Measurements from ENCODE around the gene PRDM2. TPM values are rescaled to one million over a fixed set of nuclear protein-coding genes. Genes with fewer than 3 reads are reported as not detected.

The PRDM2 gene
- total RNA-seq, 1 donor from 2014 or later, result 23.0 TPM

GRCh38 chr1:13838236-13838635, 138.2 kb downstream of the PRDM2 start:
- no peak overlapping the region for H3K27ac ChIP-seq (ENCODE audit: low read depth, low read length)
- no peaks in the 10 kb centered on the region for H3K36me3 ChIP-seq (ENCODE audit: control insufficient read depth in 3 of 3, insufficient read depth in 3 of 3, low read length in 3 of 3)

GRCh38 chr1:13842497-13842896, 142.5 kb downstream of the PRDM2 start:
- H3K36me3 ChIP-seq (ENCODE audit: control insufficient read depth in 3 of 3, insufficient read depth in 3 of 3, low read length in 3 of 3), result no peaks in the 10 kb centered on the region
- H3K9me3 ChIP-seq (ENCODE audit: control insufficient read depth in 3 of 3, low read length in 3 of 3), result no peaks in the 10 kb centered on the region
- H3K4me1 ChIP-seq (ENCODE audit: control insufficient read depth in 3 of 3, insufficient read depth in 3 of 3, low read length in 3 of 3), result no peaks in the 10 kb centered on the region
- no peak overlapping the region for H3K4me3 ChIP-seq (ENCODE audit: low read length in 3 of 3)
- H3K27me3 ChIP-seq (ENCODE audit: control insufficient read depth in 3 of 3, insufficient read depth in 3 of 3, low read length in 3 of 3), result no peaks in the 10 kb centered on the region
- no peak overlapping the region for H3K27ac ChIP-seq (ENCODE audit: low read depth, low read length)
- no peak overlapping the region for H3K9ac ChIP-seq (ENCODE audit: low read depth in 1 of 3, low read length in 3 of 3)

More at GRCh38 chr1:13838236-13838635, 138.2 kb downstream of the PRDM2 start:
- H3K9ac ChIP-seq (ENCODE audit: low read depth in 1 of 3, low read length in 3 of 3), result no peak overlapping the region
- no peaks in the 10 kb centered on the region for H3K4me1 ChIP-seq (ENCODE audit: control insufficient read depth in 3 of 3, insufficient read depth in 3 of 3, low read length in 3 of 3)
- H3K9me3 ChIP-seq (ENCODE audit: control insufficient read depth in 3 of 3, low read length in 3 of 3), result no peaks in the 10 kb centered on the region
- H3K4me3 ChIP-seq (ENCODE audit: low read length in 3 of 3), result no peak overlapping the region
- peaks cover 0 to 3% (median 0%) of the 10 kb centered on the region in 3 donors for H3K27me3 ChIP-seq (ENCODE audit: control insufficient read depth in 3 of 3, insufficient read depth in 3 of 3, low read length in 3 of 3)

GRCh38 chr1:13851726-13852125, 151.7 kb downstream of the PRDM2 start:
- no peaks in the 10 kb centered on the region for H3K27me3 ChIP-seq (ENCODE audit: control insufficient read depth in 3 of 3, insufficient read depth in 3 of 3, low read length in 3 of 3)
- H3K4me1 ChIP-seq (ENCODE audit: control insufficient read depth in 3 of 3, insufficient read depth in 3 of 3, low read length in 3 of 3), result no peaks in the 10 kb centered on the region

GRCh38 chr1:13855554-13855953, 155.6 kb downstream of the PRDM2 start:
- Histone ChIP-seq H3K27me3 (ENCODE audit: control insufficient read depth in 3 of 3, insufficient read depth in 3 of 3, low read length in 3 of 3) (no peaks in the 10 kb centered on the region), H3K9ac (ENCODE audit: low read depth in 1 of 3, low read length in 3 of 3) (no peak overlapping the region), H3K9me3 (ENCODE audit: control insufficient read depth in 3 of 3, low read length in 3 of 3) (peaks cover 0 to 2% (median 0%) of the 10 kb centered on the region in 3 donors), H3K4me1 (ENCODE audit: control insufficient read depth in 3 of 3, insufficient read depth in 3 of 3, low read length in 3 of 3) (no peaks in the 10 kb centered on the region), H3K4me3 (ENCODE audit: low read length in 3 of 3) (no peak overlapping the region), H3K36me3 (ENCODE audit: control insufficient read depth in 3 of 3, insufficient read depth in 3 of 3, low read length in 3 of 3) (no peaks in the 10 kb centered on the region), H3K27ac (ENCODE audit: low read depth, low read length) (no peak overlapping the region)

More at GRCh38 chr1:13851726-13852125, 151.7 kb downstream of the PRDM2 start:
- no peaks in the 10 kb centered on the region for H3K36me3 ChIP-seq (ENCODE audit: control insufficient read depth in 3 of 3, insufficient read depth in 3 of 3, low read length in 3 of 3)
- H3K9me3 ChIP-seq (ENCODE audit: control insufficient read depth in 3 of 3, low read length in 3 of 3), result peaks cover 0 to under 1% (median 0%) of the 10 kb centered on the region in 3 donors
- H3K27ac ChIP-seq (ENCODE audit: low read depth, low read length), result no peak overlapping the region
- no peak overlapping the region for H3K9ac ChIP-seq (ENCODE audit: low read depth in 1 of 3, low read length in 3 of 3)
- H3K4me3 ChIP-seq (ENCODE audit: low read length in 3 of 3), result no peak overlapping the region

GRCh38 chr1:13860031-13860430, 160.0 kb downstream of the PRDM2 start:
- H3K9me3 ChIP-seq (ENCODE audit: control insufficient read depth in 3 of 3, low read length in 3 of 3), result peaks cover 0 to 2% (median 0%) of the 10 kb centered on the region in 3 donors
- H3K4me3 ChIP-seq (ENCODE audit: low read length in 3 of 3), result no peak overlapping the region
- no peak overlapping the region for H3K9ac ChIP-seq (ENCODE audit: low read depth in 1 of 3, low read length in 3 of 3)
- no peaks in the 10 kb centered on the region for H3K4me1 ChIP-seq (ENCODE audit: control insufficient read depth in 3 of 3, insufficient read depth in 3 of 3, low read length in 3 of 3)
- H3K27ac ChIP-seq (ENCODE audit: low read depth, low read length), result no peak overlapping the region
- H3K36me3 ChIP-seq (ENCODE audit: control insufficient read depth in 3 of 3, insufficient read depth in 3 of 3, low read length in 3 of 3), result no peaks in the 10 kb centered on the region
- H3K27me3 ChIP-seq (ENCODE audit: control insufficient read depth in 3 of 3, insufficient read depth in 3 of 3, low read length in 3 of 3), result peaks cover 0 to 3% (median 0%) of the 10 kb centered on the region in 3 donors

GRCh38 chr1:13864760-13865159, 164.8 kb downstream of the PRDM2 start:
- Histone ChIP-seq H3K36me3 (ENCODE audit: control insufficient read depth in 3 of 3, insufficient read depth in 3 of 3, low read length in 3 of 3) (no peaks in the 10 kb centered on the region), H3K4me1 (ENCODE audit: control insufficient read depth in 3 of 3, insufficient read depth in 3 of 3, low read length in 3 of 3) (no peaks in the 10 kb centered on the region), H3K9me3 (ENCODE audit: control insufficient read depth in 3 of 3, low read length in 3 of 3) (no peaks in the 10 kb centered on the region), H3K27me3 (ENCODE audit: control insufficient read depth in 3 of 3, insufficient read depth in 3 of 3, low read length in 3 of 3) (peaks cover 0 to 3% (median 0%) of the 10 kb centered on the region in 3 donors), H3K9ac (ENCODE audit: low read depth in 1 of 3, low read length in 3 of 3) (no peak overlapping the region), H3K27ac (ENCODE audit: low read depth, low read length) (no peak overlapping the region), H3K4me3 (ENCODE audit: low read length in 3 of 3) (no peak overlapping the region)

- Histone ChIP-seq H3K27me3 (ENCODE audit: control insufficient read depth in 3 of 3, insufficient read depth in 3 of 3, low read length in 3 of 3) (peaks cover 0 to 3% (median 0%) of the 10 kb centered on the region in 3 donors), H3K36me3 (ENCODE audit: control insufficient read depth in 3 of 3, insufficient read depth in 3 of 3, low read length in 3 of 3) (no peaks in the 10 kb centered on the region), H3K9ac (ENCODE audit: low read depth in 1 of 3, low read length in 3 of 3) (no peak overlapping the region), H3K27ac (ENCODE audit: low read depth, low read length) (no peak overlapping the region), H3K9me3 (ENCODE audit: control insufficient read depth in 3 of 3, low read length in 3 of 3) (peaks cover 0 to under 1% (median 0%) of the 10 kb centered on the region in 3 donors), H3K4me3 (ENCODE audit: low read length in 3 of 3) (no peak overlapping the region), H3K4me1 (ENCODE audit: control insufficient read depth in 3 of 3, insufficient read depth in 3 of 3, low read length in 3 of 3) (no peaks in the 10 kb centered on the region)
Measured at GRCh38 chr1:13865851-13866250, 165.9 kb downstream of the PRDM2 start.

GRCh38 chr1:13867603-13868002, 167.6 kb downstream of the PRDM2 start:
- Histone ChIP-seq H3K9me3 (ENCODE audit: control insufficient read depth in 3 of 3, low read length in 3 of 3) (peaks cover 0 to 2% (median 0%) of the 10 kb centered on the region in 3 donors), H3K27ac (ENCODE audit: low read depth, low read length) (no peak overlapping the region), H3K9ac (ENCODE audit: low read depth in 1 of 3, low read length in 3 of 3) (no peak overlapping the region), H3K27me3 (ENCODE audit: control insufficient read depth in 3 of 3, insufficient read depth in 3 of 3, low read length in 3 of 3) (peaks cover 0 to 3% (median 0%) of the 10 kb centered on the region in 3 donors), H3K36me3 (ENCODE audit: control insufficient read depth in 3 of 3, insufficient read depth in 3 of 3, low read length in 3 of 3) (no peaks in the 10 kb centered on the region), H3K4me1 (ENCODE audit: control insufficient read depth in 3 of 3, insufficient read depth in 3 of 3, low read length in 3 of 3) (no peaks in the 10 kb centered on the region), H3K4me3 (ENCODE audit: low read length in 3 of 3) (no peak overlapping the region)

GRCh38 chr1:13869172-13869797, 169.3 kb downstream of the PRDM2 start:
- no peak overlapping the region for H3K27ac ChIP-seq (ENCODE audit: low read depth, low read length)
- no peak overlapping the region for H3K4me3 ChIP-seq (ENCODE audit: low read length in 3 of 3)
- H3K9ac ChIP-seq (ENCODE audit: low read depth in 1 of 3, low read length in 3 of 3), result no peak overlapping the region
- H3K27me3 ChIP-seq (ENCODE audit: control insufficient read depth in 3 of 3, insufficient read depth in 3 of 3, low read length in 3 of 3), result peaks cover 0 to 7% (median 0%) of the 10 kb centered on the region in 3 donors
- no peaks in the 10 kb centered on the region for H3K36me3 ChIP-seq (ENCODE audit: control insufficient read depth in 3 of 3, insufficient read depth in 3 of 3, low read length in 3 of 3)
- H3K9me3 ChIP-seq (ENCODE audit: control insufficient read depth in 3 of 3, low read length in 3 of 3), result peaks cover 0 to 2% (median 0%) of the 10 kb centered on the region in 3 donors
- H3K4me1 ChIP-seq (ENCODE audit: control insufficient read depth in 3 of 3, insufficient read depth in 3 of 3, low read length in 3 of 3), result no peaks in the 10 kb centered on the region

GRCh38 chr1:13871413-13871812, 171.4 kb downstream of the PRDM2 start:
- Histone ChIP-seq H3K4me3 (ENCODE audit: low read length in 3 of 3) (no peak overlapping the region), H3K27ac (ENCODE audit: low read depth, low read length) (no peak overlapping the region), H3K36me3 (ENCODE audit: control insufficient read depth in 3 of 3, insufficient read depth in 3 of 3, low read length in 3 of 3) (no peaks in the 10 kb centered on the region), H3K4me1 (ENCODE audit: control insufficient read depth in 3 of 3, insufficient read depth in 3 of 3, low read length in 3 of 3) (no peaks in the 10 kb centered on the region), H3K9me3 (ENCODE audit: control insufficient read depth in 3 of 3, low read length in 3 of 3) (peaks cover 0 to 2% (median 0%) of the 10 kb centered on the region in 3 donors), H3K9ac (ENCODE audit: low read depth in 1 of 3, low read length in 3 of 3) (no peak overlapping the region), H3K27me3 (ENCODE audit: control insufficient read depth in 3 of 3, insufficient read depth in 3 of 3, low read length in 3 of 3) (peaks cover 0 to 4% (median 0%) of the 10 kb centered on the region in 3 donors)

Measured in skeletal muscle tissue (tissue), 4 donors.